HG02970 (cell line): ENCODE data around the gene TMTC1.

Source experiments
- ATAC-seq: cut with Tn5 transposase; IDR thresholded peaks from one replicate; pipeline ENCODE4 v1.9.1; 2021; ENCODE audit warnings: mild to moderate bottlenecking, moderate library complexity, moderate number of reproducible peaks; ENCODE audit not compliant: unreplicated experiment, low FRiP score

Gene TMTC1

GRCh38 chr12:29508949-29509348 is 274.8 kb downstream of the TMTC1 start:
- no peak for ATAC-seq

GRCh38 chr12:29505122-29505521 is 278.6 kb downstream of the TMTC1 start:
- ATAC-seq = no peak

- no peak for ATAC-seq
These were observed 280.5 kb downstream of the TMTC1 start for GRCh38 chr12:29503283-29503682.

GRCh38 chr12:29499235-29499634 is 284.5 kb downstream of the TMTC1 start:
- no peak for ATAC-seq

- ATAC-seq = no peak
These were observed 286.2 kb downstream of the TMTC1 start, which contains the start of gene OVCH1 for GRCh38 chr12:29497588-29497987. OVCH1 (minus strand) TSS chr12:29497686; CDS start chr12:29497686, 0 bp downstream.

GRCh38 chr12:29492891-29493290 is 290.9 kb downstream of the TMTC1 start:
- ATAC-seq = no peak

- ATAC-seq = no peak
These were observed 296.8 kb downstream of the TMTC1 start for GRCh38 chr12:29486972-29487371.

GRCh38 chr12:29463198-29463597 is 320.5 kb downstream of the TMTC1 start:
- ATAC-seq = no peak

GRCh38 chr12:29460082-29460481 is 323.7 kb downstream of the TMTC1 start:
- no peak for ATAC-seq

- no peak for ATAC-seq
These were observed 328.7 kb downstream of the TMTC1 start for GRCh38 chr12:29455087-29455486.

- no peak for ATAC-seq
These were observed 331.9 kb downstream of the TMTC1 start for GRCh38 chr12:29451888-29452287.
